ENCODE data around the gene UBE4B. TPM values are rescaled to one million over a fixed set of nuclear protein-coding genes. Genes with fewer than 3 reads are reported as not detected.
"Not testable (repeated sequence)": the region's sequence is repeated elsewhere in the genome, so short reads cannot be mapped to it uniquely, and the experiment has no call there.

The UBE4B gene
- total RNA-seq, 1 donor from 2014 or later = 66.7 TPM

DNA sequence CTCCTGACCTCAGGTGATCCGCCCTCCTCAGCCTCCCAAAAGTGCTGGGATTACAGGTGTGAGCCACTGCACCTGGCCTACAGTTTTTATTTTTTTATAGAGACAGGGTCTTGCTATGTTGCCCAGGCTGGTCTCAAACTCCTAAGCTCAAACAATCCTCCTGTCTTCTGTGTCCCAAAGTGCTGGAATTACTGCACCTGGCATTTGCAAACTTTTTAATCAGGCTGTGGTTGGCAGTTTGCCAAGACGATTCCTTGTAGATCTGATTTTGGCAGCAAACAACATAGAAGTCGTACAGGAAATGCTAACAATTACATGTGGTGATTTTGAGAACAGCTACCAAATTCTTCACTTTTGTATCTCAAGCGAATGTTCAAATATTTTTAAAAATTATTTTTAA, 25.6 kb upstream of the UBE4B start:
- no peak overlapping the region for H3K4me3 Mint-ChIP-seq
- Histone ChIP-seq H3K27ac (no peak overlapping the region), H3K4me2 (no peak overlapping the region), H3K4me1 (no peaks in the 10 kb centered on the region), H3K9ac (no peak overlapping the region), H3K4me3 (no peak overlapping the region), H3K27me3 (no peaks in the 10 kb centered on the region), H3K79me2 (ENCODE audit: low read depth) (no peaks in the 10 kb centered on the region), H3F3A (ENCODE audit: low read depth) (no peaks in the 10 kb centered on the region), H2AFZ (replicated peaks) (no peak overlapping the region), H3K36me3 (no peaks in the 10 kb centered on the region), H3K9me3 (ENCODE audit: low read depth) (no peaks in the 10 kb centered on the region), H4K20me1 (ENCODE audit: low read depth) (no peaks in the 10 kb centered on the region)
- H3K27me3 Mint-ChIP-seq (ENCODE audit: insufficient read depth, low read depth) = peaks cover 5% of the 10 kb centered on the region
- H3K36me3 Mint-ChIP-seq = no peaks in the 10 kb centered on the region
- H3K4me1 Mint-ChIP-seq = no peaks in the 10 kb centered on the region
- no peak for DNase-seq (ENCODE audit: low spot score)
- no peaks in the 10 kb centered on the region for H3K9me3 Mint-ChIP-seq
- H3K27ac Mint-ChIP-seq = no peak overlapping the region
- TF ChIP-seq, protein P1, sequence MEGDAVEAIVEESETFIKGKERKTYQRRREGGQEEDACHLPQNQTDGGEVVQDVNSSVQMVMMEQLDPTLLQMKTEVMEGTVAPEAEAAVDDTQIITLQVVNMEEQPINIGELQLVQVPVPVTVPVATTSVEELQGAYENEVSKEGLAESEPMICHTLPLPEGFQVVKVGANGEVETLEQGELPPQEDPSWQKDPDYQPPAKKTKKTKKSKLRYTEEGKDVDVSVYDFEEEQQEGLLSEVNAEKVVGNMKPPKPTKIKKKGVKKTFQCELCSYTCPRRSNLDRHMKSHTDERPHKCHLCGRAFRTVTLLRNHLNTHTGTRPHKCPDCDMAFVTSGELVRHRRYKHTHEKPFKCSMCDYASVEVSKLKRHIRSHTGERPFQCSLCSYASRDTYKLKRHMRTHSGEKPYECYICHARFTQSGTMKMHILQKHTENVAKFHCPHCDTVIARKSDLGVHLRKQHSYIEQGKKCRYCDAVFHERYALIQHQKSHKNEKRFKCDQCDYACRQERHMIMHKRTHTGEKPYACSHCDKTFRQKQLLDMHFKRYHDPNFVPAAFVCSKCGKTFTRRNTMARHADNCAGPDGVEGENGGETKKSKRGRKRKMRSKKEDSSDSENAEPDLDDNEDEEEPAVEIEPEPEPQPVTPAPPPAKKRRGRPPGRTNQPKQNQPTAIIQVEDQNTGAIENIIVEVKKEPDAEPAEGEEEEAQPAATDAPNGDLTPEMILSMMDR (IDR thresholded peaks at IDR 0.05) = no peak

DNA sequence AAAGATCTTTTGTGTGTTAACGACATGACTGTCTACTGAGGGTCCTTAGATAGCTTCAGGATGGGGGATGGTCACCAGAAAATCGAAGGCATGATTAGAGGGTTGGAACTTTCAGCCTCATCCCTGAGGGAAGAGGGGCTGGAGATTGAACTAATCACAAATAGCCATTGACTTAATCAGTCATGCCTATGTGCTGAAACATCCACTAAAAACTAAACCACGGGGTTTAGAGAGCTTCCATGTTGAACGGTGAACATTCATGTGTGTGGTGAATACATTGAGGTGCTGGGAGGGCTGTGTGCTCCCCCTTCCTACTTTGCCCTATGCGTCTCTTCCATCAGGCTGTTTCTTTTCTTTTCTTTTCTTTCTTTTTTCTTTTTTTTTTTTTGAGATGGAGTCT, 18.7 kb upstream of the UBE4B start:
- H3K27me3 Mint-ChIP-seq (ENCODE audit: insufficient read depth, low read depth) = peaks cover 3% of the 10 kb centered on the region
- Histone ChIP-seq H3K36me3 (no peaks in the 10 kb centered on the region), H2AFZ (replicated peaks) (no peak overlapping the region)

DNA sequence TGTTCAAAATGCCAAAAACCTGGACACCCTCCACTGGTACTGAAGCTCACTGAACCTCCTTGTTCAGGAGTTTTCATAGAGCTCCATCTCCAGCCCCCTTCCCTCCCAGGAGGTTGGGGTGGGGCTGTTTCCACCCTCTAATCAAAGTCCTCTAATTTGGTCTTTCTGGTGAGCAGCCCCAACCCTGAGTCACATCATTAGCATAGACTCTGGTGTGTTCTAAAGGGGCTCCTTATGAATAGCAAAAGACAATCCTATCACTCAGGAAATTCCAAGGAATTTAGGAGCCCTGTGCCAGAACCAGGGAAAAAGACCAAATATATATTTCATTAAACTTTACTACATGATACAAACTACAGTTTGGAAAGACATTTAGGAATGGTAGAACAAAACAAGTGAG, 13.2 kb upstream of the UBE4B start:
- peaks cover 3% of the 10 kb centered on the region for H3K9me3 Mint-ChIP-seq
- Histone ChIP-seq H3K36me3 (no peaks in the 10 kb centered on the region), H2AFZ (replicated peaks) (no peak overlapping the region), H3K9ac (no peak overlapping the region), H3K4me3 (no peak overlapping the region), H4K20me1 (ENCODE audit: low read depth) (no peaks in the 10 kb centered on the region), H3K27ac (no peak overlapping the region), H3K4me1 (no peaks in the 10 kb centered on the region), H3K4me2 (no peak overlapping the region), H3K79me2 (ENCODE audit: low read depth) (no peaks in the 10 kb centered on the region), H3K9me3 (ENCODE audit: low read depth) (no peaks in the 10 kb centered on the region), H3F3A (ENCODE audit: low read depth) (no peaks in the 10 kb centered on the region), H3K27me3 (no peaks in the 10 kb centered on the region)
- H3K27ac Mint-ChIP-seq = no peak overlapping the region
- no peak overlapping the region for H3K4me3 Mint-ChIP-seq
- H3K4me1 Mint-ChIP-seq = no peaks in the 10 kb centered on the region
- no peak for DNase-seq (ENCODE audit: low spot score)
- no peak for TF ChIP-seq EZH2phosphoT487 (IDR thresholded peaks at IDR 0.05)
- TF ChIP-seq, protein P1 (IDR thresholded peaks at IDR 0.05) = no peak
- H3K36me3 Mint-ChIP-seq = no peaks in the 10 kb centered on the region
- H3K27me3 Mint-ChIP-seq (ENCODE audit: insufficient read depth, low read depth) = peaks cover 8% of the 10 kb centered on the region

More for the DNA sequence above, 18.7 kb upstream of the UBE4B start:
- Histone ChIP-seq H3K4me2 (no peak overlapping the region), H3K27ac (no peak overlapping the region), H3K9me3 (ENCODE audit: low read depth) (no peaks in the 10 kb centered on the region), H3K4me3 (no peak overlapping the region), H4K20me1 (ENCODE audit: low read depth) (no peaks in the 10 kb centered on the region), H3K4me1 (no peaks in the 10 kb centered on the region), H3K9ac (no peak overlapping the region), H3K79me2 (ENCODE audit: low read depth) (no peaks in the 10 kb centered on the region), H3F3A (ENCODE audit: low read depth) (no peaks in the 10 kb centered on the region), H3K27me3 (no peaks in the 10 kb centered on the region)
- no peaks in the 10 kb centered on the region for H3K9me3 Mint-ChIP-seq
- no peaks in the 10 kb centered on the region for H3K36me3 Mint-ChIP-seq
- TF ChIP-seq, protein P1 (IDR thresholded peaks at IDR 0.05) = no peak
- TF ChIP-seq EZH2phosphoT487 (IDR thresholded peaks at IDR 0.05) = no peak
- no peak for DNase-seq (ENCODE audit: low spot score)
- H3K4me3 Mint-ChIP-seq = no peak overlapping the region
- H3K4me1 Mint-ChIP-seq = no peaks in the 10 kb centered on the region
- no peak overlapping the region for H3K27ac Mint-ChIP-seq

DNA sequence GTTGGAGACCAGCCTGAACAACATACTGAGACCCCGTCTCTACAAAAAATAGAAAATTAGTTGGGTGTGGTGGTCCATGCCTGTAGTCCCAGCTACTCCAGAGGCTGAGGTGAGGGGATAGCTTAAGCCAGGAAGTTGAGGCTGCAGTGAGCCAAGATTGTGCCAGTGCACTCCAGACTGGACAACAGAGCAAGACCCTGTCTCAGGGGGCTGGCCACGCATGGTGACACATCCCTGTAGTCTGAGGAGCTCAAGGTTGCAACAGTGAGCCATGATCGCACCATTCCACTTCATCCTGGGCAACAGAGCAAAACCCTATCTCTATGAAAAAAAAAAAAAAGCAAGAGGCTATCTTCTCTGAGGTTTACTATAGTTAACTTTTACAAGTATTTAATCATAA, 12.7 kb upstream of the UBE4B start:
- Histone ChIP-seq H3K27me3 (no peaks in the 10 kb centered on the region), H2AFZ (replicated peaks) (no peak overlapping the region), H3K4me2 (no peak overlapping the region), H4K20me1 (ENCODE audit: low read depth) (no peaks in the 10 kb centered on the region), H3F3A (ENCODE audit: low read depth) (no peaks in the 10 kb centered on the region), H3K9ac (no peak overlapping the region), H3K79me2 (ENCODE audit: low read depth) (no peaks in the 10 kb centered on the region), H3K27ac (no peak overlapping the region), H3K4me1 (no peaks in the 10 kb centered on the region), H3K4me3 (no peak overlapping the region), H3K9me3 (ENCODE audit: low read depth) (no peaks in the 10 kb centered on the region), H3K36me3 (no peaks in the 10 kb centered on the region)
- peaks cover 4% of the 10 kb centered on the region for H3K9me3 Mint-ChIP-seq
- H3K27ac Mint-ChIP-seq = no peak overlapping the region
- DNase-seq (ENCODE audit: low spot score) = no peak
- no peaks in the 10 kb centered on the region for H3K36me3 Mint-ChIP-seq
- TF ChIP-seq EZH2 (IDR thresholded peaks at IDR 0.05) = no peak
- TF ChIP-seq, protein P1 (IDR thresholded peaks at IDR 0.05) = no peak
- no peak for TF ChIP-seq EZH2phosphoT487 (IDR thresholded peaks at IDR 0.05)
- no peaks in the 10 kb centered on the region for H3K4me1 Mint-ChIP-seq
- peaks cover 8% of the 10 kb centered on the region for H3K27me3 Mint-ChIP-seq (ENCODE audit: insufficient read depth, low read depth)
- no peak overlapping the region for H3K4me3 Mint-ChIP-seq

DNA sequence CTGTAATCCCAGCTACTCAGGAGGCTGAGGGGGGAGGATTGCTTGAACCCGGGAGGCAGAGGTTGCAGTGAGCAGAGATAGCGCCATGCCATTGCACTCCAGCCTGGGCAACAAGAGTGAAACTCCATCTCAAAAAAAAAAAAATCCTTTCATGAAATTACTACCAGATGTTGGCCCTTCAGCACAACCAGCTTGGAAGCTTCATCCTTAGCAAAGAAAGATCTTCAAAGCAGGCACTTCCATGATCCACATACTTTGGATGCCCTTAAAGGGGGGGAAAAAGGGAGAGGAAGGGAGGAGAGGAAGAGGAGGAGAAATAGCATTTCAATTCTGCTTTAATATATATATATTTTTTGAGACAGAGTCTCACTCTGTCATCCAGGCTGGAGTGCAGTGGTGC, 12.1 kb upstream of the UBE4B start:
- H3K27me3 Mint-ChIP-seq (ENCODE audit: insufficient read depth, low read depth); H3K9me3 ChIP-seq (ENCODE audit: low read depth); H3K27ac ChIP-seq; H3K79me2 ChIP-seq (ENCODE audit: low read depth); H4K20me1 ChIP-seq (ENCODE audit: low read depth); H3K36me3 ChIP-seq; H3F3A ChIP-seq (ENCODE audit: low read depth); H3K36me3 Mint-ChIP-seq; H3K4me2 ChIP-seq; H3K9ac ChIP-seq; H3K4me1 Mint-ChIP-seq; H3K4me1 ChIP-seq; H3K9me3 Mint-ChIP-seq; H3K27me3 ChIP-seq; H3K27ac Mint-ChIP-seq; H3K4me3 Mint-ChIP-seq; DNase-seq (ENCODE audit: low spot score); H2AFZ ChIP-seq (replicated peaks); H3K4me3 ChIP-seq: not testable (repeated sequence)
